C4-2B (cell line): ENCODE results near the gene ZNF467.

ENCODE experiments used
- H3K27ac ChIP-seq: fragments of 450-650 bp; 2 replicates; pipeline ENCODE4 v1.5.1; 2017
- CTCF ChIP-seq: fragments of 450-650 bp; conservative IDR thresholded peaks from 2 replicates; pipeline ENCODE4 v1.5.1; 2017; ENCODE audit warnings: mild to moderate bottlenecking
- ZFX ChIP-seq: fragments of 450-650 bp; IDR thresholded peaks from 2 replicates; pipeline ENCODE4 v1.6.1; 2017

The ZNF467 gene

GRCh38 chr7:149797771-149798170, 24.4 kb upstream of the ZNF467 start:
- H3K27ac ChIP-seq, result no peak overlapping the region
- TF ChIP-seq CTCF, result no peak
- TF ChIP-seq ZFX, result no peak

DNA sequence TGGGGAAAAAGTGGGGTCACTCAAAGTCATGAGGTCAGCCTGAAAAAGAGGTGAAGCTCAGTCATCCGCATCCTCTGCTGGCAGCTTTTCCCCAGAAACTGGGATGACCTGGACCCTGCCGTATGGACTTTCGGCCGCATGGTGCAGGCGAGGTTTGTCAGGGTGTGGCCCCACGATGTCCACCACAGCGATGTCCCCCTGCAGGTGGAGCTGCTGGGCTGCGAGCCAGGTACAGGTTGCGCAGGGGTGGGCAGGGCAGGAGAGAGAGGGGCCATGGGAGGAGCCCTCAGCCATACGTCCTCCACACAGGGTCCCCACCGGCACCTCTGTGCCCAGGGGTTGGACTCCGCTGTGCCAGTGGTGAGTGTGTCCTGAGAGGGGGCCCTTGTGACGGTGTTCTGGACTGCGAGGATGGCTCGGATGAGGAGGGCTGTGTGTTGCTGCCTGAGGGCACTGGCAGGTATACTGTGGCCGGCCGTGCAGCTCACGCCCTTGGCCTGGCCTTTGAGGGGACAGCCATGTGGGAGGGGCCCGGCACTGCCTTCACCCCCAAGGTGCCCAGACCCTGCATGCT, 23.0 kb upstream of the ZNF467 start:
- no peak overlapping the region for H3K27ac ChIP-seq
- no peak for TF ChIP-seq ZFX
- no peak for TF ChIP-seq CTCF

DNA sequence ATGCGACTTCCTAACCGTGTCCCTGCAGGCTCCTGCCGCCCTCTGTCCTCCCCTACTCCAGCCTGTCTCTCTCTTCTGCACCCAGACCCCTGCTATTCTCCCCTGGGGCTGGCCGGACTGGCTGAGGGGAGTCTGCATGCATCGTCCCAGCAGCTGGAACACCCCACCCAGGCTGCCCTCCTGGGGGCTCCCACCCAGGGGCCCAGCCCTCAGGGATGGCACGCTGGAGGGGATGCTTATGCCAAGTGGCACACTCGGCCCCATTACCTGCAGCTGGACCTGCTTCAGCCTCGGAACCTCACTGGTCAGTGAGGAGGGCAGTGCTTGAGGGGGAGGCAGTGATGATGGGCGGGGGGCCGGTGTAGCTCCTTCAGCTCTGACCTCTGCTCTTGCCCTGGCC, 21.7 kb upstream of the ZNF467 start:
- H3K27ac ChIP-seq, result no peak overlapping the region
- TF ChIP-seq CTCF, result no peak
- no peak for TF ChIP-seq ZFX

GRCh38 chr7:149794661-149795060, 21.3 kb upstream of the ZNF467 start:
- TF ChIP-seq ZFX (no peak), CTCF (no peak)
- H3K27ac ChIP-seq, result no peak overlapping the region

GRCh38 chr7:149793261-149793660, 19.9 kb upstream of the ZNF467 start:
- H3K27ac ChIP-seq, result no peak overlapping the region
- TF ChIP-seq CTCF (no peak), ZFX (no peak)

GRCh38 chr7:149792220-149792595, 18.8 kb upstream of the ZNF467 start:
- no peak overlapping the region for H3K27ac ChIP-seq
- no peak for TF ChIP-seq ZFX
- no peak for TF ChIP-seq CTCF

- TF ChIP-seq ZFX (no peak), CTCF (no peak)
- H3K27ac ChIP-seq, result no peak overlapping the region
Observed at GRCh38 chr7:149791411-149792219, 18.2 kb upstream of the ZNF467 start.
